Naive B cell (primary cell): Measurements from ENCODE around the gene LMAN2. TPM values are rescaled to one million over a fixed set of nuclear protein-coding genes. Genes with fewer than 3 reads are reported as not detected.
A peak's percentile ranks its signal among the peaks of the same experiment; 100 is the strongest.
"Not testable (repeated sequence)": the region's sequence is repeated elsewhere in the genome, so short reads cannot be mapped to it uniquely, and the experiment has no call there.

Experiments
- ATAC-seq, 2 donors: fragments of 150-1000 bp; cut with Tn5 transposase; 2 replicates each; pipeline ENCODE4 v1.10.0; 2021; ENCODE audit warnings: low read depth in 2 of 2, mild to moderate bottlenecking in 2 of 2, moderate library complexity in 2 of 2
- DNase-seq: peaks from one replicate; pipeline ENCODE4 v3.0.0; 2022
- H3K27ac Mint-ChIP-seq, 6 donors: one replicate each; pipeline ENCODE4 v1.8.0; 2020 to 2022; ENCODE audit warnings: mild to moderate bottlenecking in 6 of 6, mixed read lengths in 6 of 6, moderate library complexity in 5 of 6, inconsistent platforms in 2 of 6
- H3K27me3 Mint-ChIP-seq, 3 donors: one replicate each; pipeline ENCODE4 v1.8.0; 2021 to 2022; ENCODE audit warnings: mixed read lengths in 3 of 3, mild to moderate bottlenecking in 1 of 3
- H3K36me3 Mint-ChIP-seq, 2 donors: one replicate each; pipeline ENCODE4 v1.8.0; 2020 to 2022; ENCODE audit warnings: mixed read lengths in 2 of 2, inconsistent platforms in 1 of 2, mild to moderate bottlenecking in 1 of 2
- H3K4me1 Mint-ChIP-seq, 3 donors: one replicate each; pipeline ENCODE4 v1.8.0; 2020 to 2022; ENCODE audit warnings: mixed read lengths in 3 of 3, inconsistent platforms in 1 of 3, mild to moderate bottlenecking in 1 of 3, moderate library complexity in 1 of 3
- H3K4me3 Mint-ChIP-seq, 8 donors: one replicate each; pipeline ENCODE4 v1.8.0; 2020 to 2022; ENCODE audit warnings: mild to moderate bottlenecking in 8 of 8, mixed read lengths in 8 of 8, moderate library complexity in 8 of 8, inconsistent platforms in 2 of 8
- H3K9me3 Mint-ChIP-seq, 7 donors: one replicate each; pipeline ENCODE4 v1.8.0; 2020 to 2022; ENCODE audit warnings: mixed read lengths in 7 of 7, mild to moderate bottlenecking in 5 of 7, inconsistent platforms in 2 of 7, moderate library complexity in 1 of 7
- polyA plus RNA-seq, 6 donors: library from polyadenylated mRNA; unstranded; fragments of 300-500 nt; fragmentation: Illumina TruSeq; gene quantifications; one replicate each; pipeline ENCODE4 v1.2.3, GENCODE V29; 2021; ENCODE audit warnings: low read depth in 6 of 6

LMAN2 gene
- polyA plus RNA-seq, 6 donors from 2014 or later = 182 to 243 (median 191) TPM

DNA sequence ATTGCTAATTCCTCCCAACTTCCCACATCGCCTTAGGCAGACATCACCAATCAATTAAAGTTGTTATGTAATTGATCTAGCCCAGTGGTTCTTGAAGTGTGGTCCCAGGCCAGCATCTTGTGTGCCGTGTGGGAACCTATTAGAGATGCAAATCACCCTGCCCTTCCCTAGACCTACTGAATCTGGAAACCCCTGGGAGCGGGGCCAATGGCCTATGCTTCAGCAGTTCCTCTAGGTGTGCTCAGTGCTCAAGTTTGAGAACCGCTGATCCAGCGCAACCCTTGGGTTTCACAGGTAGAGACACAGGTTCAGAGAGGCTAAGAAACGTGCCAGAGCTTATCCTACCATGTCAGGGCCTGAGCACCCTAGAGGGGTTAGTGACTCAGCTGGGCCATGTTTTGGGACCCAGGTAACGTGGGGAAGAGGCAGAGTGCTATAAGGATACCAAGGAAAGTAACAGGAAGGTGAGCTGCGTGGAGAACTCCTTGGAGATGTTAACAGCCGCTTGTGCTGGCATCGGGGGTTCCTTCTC, 37.1 kb upstream of the LMAN2 start:
- DNase-seq (no peak), ATAC-seq (no peak)
- Mint-ChIP-seq H3K36me3 (no peaks in the 10 kb centered on the region), H3K4me3 (no peak overlapping the region), H3K9me3 (no peaks in the 10 kb centered on the region), H3K4me1 (peaks cover 12 to 27% (median 19%) of the 10 kb centered on the region in 3 donors), H3K27me3 (peaks cover 17 to 35% (median 25%) of the 10 kb centered on the region in 3 donors), H3K27ac (peak overlapping the region in 1 of 6 donors; percentile 38)

DNA sequence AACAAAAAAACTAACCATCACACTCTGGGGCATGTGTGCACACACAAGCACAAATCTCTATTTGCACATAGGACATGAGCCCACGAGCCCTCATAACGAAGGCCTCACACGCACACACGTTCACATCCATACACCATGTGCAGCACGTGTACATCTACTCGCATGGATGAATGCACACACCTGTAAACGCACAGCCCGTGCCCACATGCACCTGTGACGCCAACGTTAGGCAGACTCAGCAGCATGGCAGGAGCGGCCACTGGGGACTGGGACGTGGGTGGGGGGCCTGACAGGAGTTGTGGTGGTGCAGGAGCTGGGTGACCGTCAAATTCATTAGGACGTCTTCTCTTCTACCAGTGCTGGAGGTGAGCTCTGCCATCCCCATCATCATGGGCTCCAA, 35.9 kb upstream of the LMAN2 start:
- no peaks in the 10 kb centered on the region for H3K9me3 Mint-ChIP-seq
- H3K27ac Mint-ChIP-seq = peak overlapping the region in 1 of 6 donors; percentile 57
- H3K4me3 Mint-ChIP-seq = no peak overlapping the region
- ATAC-seq = no peak
- peaks cover 8 to 23% (median 20%) of the 10 kb centered on the region in 3 donors for H3K4me1 Mint-ChIP-seq
- DNase-seq = no peak
- H3K27me3 Mint-ChIP-seq = peaks cover 14 to 40% (median 32%) of the 10 kb centered on the region in 3 donors
- no peaks in the 10 kb centered on the region for H3K36me3 Mint-ChIP-seq

DNA sequence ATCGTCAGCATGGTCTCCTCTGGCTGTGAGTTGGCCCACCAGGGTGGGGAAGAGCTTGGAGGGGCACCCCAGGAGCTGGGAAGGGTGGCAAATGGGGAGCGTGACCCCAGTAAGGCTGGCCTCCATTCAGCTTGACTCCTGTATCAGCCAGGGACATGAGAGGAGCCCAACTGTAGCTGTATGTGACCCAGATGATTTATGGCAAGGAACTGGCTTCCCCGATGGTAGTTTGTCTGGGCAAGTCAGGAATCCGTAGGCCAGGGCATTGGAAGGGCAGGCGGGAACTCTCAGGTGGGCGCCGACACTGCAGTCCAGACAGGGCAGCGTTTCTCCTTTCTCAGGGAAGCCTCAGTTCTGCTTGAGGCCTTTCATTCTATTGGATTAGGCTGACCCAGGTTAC, 35.1 kb upstream of the LMAN2 start:
- peaks cover 15 to 43% (median 37%) of the 10 kb centered on the region in 3 donors for H3K27me3 Mint-ChIP-seq
- no peaks in the 10 kb centered on the region for H3K36me3 Mint-ChIP-seq

DNA sequence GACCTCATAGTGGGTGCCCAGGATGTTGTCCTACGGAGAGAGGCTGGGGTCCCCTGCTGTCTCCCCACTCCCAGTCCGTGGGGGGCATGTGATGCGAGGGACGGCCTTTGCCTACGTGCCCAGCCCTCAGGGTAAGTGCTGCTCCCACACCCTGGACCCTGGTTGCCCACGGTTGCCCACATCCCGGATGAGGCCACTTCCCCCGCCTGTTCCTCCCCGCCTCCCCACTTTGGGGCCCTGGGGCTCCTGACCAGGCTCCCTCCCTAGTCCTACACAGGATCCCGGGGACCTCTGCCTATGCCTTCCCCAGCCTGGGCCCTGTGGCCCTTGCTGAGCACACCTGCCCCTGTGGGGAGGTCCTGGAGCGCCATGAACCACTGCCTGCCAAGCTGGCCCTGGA, 34.3 kb upstream of the LMAN2 start:
- ATAC-seq (no peak), DNase-seq (no peak)
- Mint-ChIP-seq H3K4me3 (no peak overlapping the region), H3K27me3 (peaks cover 15 to 43% (median 36%) of the 10 kb centered on the region in 3 donors), H3K27ac (no peak overlapping the region), H3K9me3 (no peaks in the 10 kb centered on the region), H3K4me1 (peaks cover 4 to 27% (median 17%) of the 10 kb centered on the region in 3 donors), H3K36me3 (no peaks in the 10 kb centered on the region)

More for the DNA sequence above, 35.1 kb upstream of the LMAN2 start:
- Mint-ChIP-seq H3K4me1 (peaks cover 8 to 27% (median 23%) of the 10 kb centered on the region in 3 donors), H3K27ac (no peak overlapping the region), H3K4me3 (no peak overlapping the region), H3K9me3 (no peaks in the 10 kb centered on the region)
- DNase-seq (no peak), ATAC-seq (no peak)

DNA sequence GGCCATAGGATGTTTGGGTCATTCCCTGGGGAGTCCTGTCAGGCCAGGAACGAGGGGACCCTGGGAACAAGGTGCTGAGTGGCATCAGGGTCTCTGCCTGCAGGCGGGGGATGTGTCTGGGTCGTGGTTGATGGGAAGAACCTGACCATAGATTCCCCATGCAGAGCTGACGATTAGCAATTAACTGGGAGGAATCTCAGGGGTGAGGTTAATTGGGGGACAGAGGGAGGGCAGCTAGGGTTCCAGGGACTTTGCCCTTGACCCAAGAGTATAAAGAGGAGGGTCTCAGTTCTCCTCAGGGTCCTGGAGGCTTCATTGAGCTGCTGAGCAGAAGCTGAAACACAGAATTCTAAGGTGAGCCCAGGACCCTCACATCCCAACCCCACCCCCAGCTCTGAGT, 32.7 kb upstream of the LMAN2 start, which contains the start of gene SLC34A1:
SLC34A1 (plus strand) TSS at position 301 of the 400 bp plus-strand sequence. CDS start 1,308 bp downstream, outside the sequence.
- Mint-ChIP-seq H3K27me3 (peaks cover 7 to 31% (median 29%) of the 10 kb centered on the region in 3 donors), H3K4me3 (no peak within 1 kb of the TSS), H3K4me1 (peaks cover 3 to 13% (median 12%) of the 10 kb centered on the region in 3 donors), H3K36me3 (no peaks in the 10 kb centered on the region), H3K9me3 (no peaks in the 10 kb centered on the region), H3K27ac (peak within 1 kb of the TSS in 1 of 6 donors; percentile 32)
- DNase-seq (no peak), ATAC-seq (no peak)

DNA sequence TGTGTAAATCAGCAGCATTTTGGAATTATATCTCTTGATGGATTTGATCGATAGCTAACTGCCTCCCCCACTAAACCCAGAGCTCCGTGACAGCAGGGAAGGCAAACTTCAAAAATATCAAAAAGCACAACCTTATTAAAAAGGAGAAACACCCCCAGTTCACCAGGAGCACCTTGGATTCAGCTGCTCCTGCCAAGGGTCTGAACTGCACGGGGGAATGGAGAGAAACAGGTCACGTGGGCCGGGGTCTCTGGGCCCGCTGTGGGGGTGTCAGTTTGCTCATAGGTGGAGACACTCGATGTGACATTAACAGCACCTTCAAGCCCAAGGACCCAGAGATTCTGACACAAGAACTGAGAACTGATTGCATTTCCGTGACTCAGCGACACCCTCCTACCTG, 31.7 kb upstream of the LMAN2 start:
- Mint-ChIP-seq H3K27ac (no peak overlapping the region), H3K9me3 (no peaks in the 10 kb centered on the region), H3K36me3 (no peaks in the 10 kb centered on the region), H3K4me1 (peaks cover 3 to 13% (median 7%) of the 10 kb centered on the region in 3 donors), H3K4me3 (no peak overlapping the region), H3K27me3 (peaks cover 3 to 29% (median 24%) of the 10 kb centered on the region in 3 donors)
- DNase-seq = no peak
- no peak for ATAC-seq

DNA sequence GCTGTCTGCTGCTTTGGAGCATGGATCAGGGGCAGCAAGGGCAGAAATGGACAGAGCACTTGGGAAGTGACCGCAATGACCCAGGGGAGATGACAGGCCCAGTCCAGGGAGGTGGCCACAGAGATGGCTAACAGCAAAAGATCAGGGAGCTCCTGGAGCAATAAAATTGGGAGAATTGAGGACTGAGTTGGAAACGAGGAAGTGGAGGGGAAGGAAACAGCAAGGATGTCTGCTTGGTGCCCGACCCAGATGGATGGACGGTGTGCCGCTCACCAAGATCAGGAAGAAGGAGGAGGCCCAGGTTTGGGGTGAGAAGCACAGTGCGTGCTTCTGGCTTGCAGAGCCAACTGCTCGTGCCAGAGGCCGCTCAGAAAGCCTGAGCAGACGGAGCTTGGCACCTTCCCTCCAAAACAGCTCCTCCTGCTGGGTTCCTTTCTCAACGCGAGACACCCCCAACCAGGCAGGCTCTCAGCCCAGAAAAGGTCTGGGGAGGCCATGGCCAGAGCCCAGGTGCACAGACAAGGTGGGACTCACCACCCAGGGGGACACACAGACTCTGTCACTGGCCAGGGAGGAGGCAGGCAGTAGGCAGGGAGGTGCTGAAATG, 31.1 kb upstream of the LMAN2 start:
- Mint-ChIP-seq H3K9me3 (no peaks in the 10 kb centered on the region), H3K4me1 (peaks cover 3 to 13% (median 7%) of the 10 kb centered on the region in 3 donors), H3K36me3 (no peaks in the 10 kb centered on the region), H3K4me3 (no peak overlapping the region), H3K27me3 (peaks cover 3 to 29% (median 24%) of the 10 kb centered on the region in 3 donors), H3K27ac (peak overlapping the region in 1 of 6 donors; percentile 65)
- ATAC-seq (no peak), DNase-seq (no peak)

DNA sequence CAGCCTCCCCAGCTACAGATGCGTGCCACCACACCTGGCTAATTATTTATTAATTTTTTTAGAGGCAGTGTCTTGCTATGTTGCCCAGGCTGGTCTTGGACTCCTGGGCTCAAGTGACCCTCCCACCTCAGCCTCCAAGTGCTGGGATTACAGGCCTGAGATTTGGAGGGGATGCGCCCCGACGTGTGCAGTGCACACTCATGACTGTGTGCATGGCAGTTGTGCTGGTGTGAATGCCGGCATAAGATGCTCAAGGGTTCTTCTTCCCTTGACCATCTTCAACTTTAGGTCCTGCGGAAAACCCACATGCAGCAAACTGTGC, 29.3 kb upstream of the LMAN2 start:
- DNase-seq (no peak), ATAC-seq (no peak)
- Mint-ChIP-seq H3K36me3 (no peaks in the 10 kb centered on the region), H3K4me1 (peaks cover 3 to 13% (median 7%) of the 10 kb centered on the region in 3 donors), H3K9me3 (no peaks in the 10 kb centered on the region), H3K4me3 (peak overlapping the region in 1 of 8 donors; percentile 12), H3K27ac (no peak overlapping the region), H3K27me3 (peaks cover 3 to 29% (median 24%) of the 10 kb centered on the region in 3 donors)

DNA sequence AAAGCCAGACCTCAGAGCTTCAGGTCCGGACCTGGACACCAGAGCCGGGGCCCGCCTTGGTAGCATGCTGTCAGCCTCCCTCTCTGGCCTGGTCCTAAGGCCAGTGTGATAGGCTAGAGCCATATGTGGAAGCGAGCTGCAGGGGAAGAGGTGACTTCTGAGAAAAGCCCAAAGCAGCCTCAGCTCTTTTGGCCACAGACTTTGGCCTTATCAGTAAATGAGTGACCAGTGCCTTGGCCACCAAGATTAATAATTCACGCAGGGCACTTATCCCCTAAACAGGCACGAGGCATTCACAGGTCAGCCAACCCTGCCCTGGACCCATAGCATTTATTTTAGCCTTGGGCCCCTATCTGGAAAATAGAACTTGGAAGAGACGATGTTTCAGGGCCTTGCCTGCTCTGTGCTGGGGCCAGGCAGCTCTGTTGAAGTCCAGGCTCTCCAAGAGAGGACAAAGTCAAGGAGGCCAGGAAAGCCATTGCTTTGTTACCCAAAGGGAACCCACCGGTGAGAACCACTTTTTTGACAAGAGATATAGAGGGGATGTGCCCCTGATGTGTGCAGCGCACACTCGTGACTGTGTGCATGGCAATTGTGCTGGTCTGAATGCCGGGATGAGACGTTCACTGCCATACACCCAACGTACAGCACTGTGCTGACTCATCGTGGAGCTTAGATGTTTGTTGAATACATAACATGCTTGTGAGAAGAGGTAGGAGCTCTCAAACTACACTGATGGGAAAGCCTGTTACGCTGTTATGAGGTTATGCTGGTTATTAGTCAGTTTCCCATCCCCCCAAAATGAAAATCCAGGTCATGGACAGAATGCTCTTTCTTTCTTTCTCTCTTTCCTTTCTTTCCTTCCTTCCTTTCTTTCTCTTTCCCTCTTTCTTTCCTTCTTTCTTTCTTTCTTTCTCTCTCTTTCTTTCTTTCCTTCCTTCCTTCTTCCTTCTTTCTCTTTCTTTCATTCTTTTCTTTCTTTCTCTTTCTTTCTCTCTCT, 27.7 kb upstream of the LMAN2 start:
- Mint-ChIP-seq H3K27me3 (peaks cover 3 to 18% (median 14%) of the 10 kb centered on the region in 3 donors), H3K36me3 (no peaks in the 10 kb centered on the region), H3K27ac (no peak overlapping the region), H3K9me3 (no peaks in the 10 kb centered on the region), H3K4me1 (peaks cover 5 to 13% (median 7%) of the 10 kb centered on the region in 3 donors), H3K4me3 (no peak overlapping the region)
- ATAC-seq (no peak), DNase-seq (no peak)

DNA sequence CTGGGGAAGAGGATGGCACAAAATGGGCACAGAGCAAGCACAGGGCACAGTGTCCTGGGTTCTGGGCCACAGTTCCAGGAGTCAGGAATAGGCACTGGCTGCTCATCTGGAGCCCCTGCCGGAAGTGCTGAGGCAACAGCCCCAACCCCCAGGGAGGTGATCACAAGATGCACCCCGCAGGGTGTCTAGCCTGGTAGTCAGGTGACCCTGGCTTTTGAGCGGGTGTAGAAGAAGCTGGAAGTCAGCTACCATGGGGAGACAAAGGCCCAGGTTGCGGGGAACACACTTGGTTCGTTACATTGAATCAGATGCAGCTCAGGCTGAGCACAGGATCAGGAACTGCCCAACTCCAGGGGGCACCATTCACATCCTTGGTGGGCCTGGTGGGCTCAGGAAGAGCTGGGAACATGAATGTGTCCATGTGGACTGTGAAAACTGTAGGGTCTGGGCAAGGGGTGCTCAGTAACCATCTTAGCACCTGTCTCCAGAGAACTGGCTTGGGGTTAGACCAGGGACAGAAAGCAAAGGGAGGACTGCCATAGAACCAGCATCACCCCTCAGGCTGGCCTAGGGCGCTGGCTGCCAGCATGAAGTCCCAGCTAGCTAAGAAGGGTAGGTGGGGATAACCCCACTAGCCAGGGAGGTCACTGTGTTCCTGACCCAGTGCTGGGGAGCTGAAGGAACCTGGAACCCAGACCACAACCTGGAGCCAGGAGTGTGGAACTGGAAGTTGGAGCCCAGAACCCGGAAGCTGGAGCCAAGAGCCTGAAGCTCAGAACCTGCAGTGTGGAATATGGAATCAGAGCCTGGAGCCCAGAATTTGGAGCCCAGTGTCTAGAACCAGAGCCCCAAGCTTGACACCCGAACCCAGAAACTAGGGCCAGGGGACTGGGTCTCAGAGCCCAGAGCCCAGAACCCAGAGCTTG, 26.6 kb upstream of the LMAN2 start:
- no peak for ATAC-seq
- H3K9me3 Mint-ChIP-seq = no peaks in the 10 kb centered on the region

DNA sequence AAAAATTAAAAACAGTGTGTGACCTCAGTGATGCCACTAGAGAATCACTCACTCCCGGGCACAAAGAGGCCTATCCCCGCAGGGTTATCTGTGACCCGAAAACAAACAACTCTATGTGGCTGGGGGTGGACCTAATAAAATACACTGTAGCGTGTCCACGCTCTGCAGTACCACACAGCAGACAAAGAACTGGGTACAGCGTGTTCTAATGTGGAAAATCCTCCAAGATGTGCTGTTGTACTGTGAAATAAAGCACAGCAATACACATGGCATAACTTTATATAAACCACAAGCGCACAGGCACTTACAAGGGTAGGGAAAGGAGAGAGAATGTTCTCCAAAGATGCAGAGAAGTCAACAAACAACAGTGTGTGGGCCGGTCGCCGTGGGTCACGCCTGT, 24.6 kb upstream of the LMAN2 start:
- no peaks in the 10 kb centered on the region for H3K9me3 Mint-ChIP-seq
- H3K36me3 Mint-ChIP-seq = no peaks in the 10 kb centered on the region
- peaks cover 12 to 28% (median 24%) of the 10 kb centered on the region in 3 donors for H3K4me1 Mint-ChIP-seq
- no peak overlapping the region for H3K4me3 Mint-ChIP-seq
- H3K27ac Mint-ChIP-seq = peak overlapping the region in 1 of 6 donors; percentile 56
- DNase-seq (no peak), ATAC-seq (no peak)
- H3K27me3 Mint-ChIP-seq = no peaks in the 10 kb centered on the region

More for the DNA sequence above, 26.6 kb upstream of the LMAN2 start:
- Mint-ChIP-seq H3K36me3 (no peaks in the 10 kb centered on the region), H3K27ac (no peak overlapping the region), H3K27me3 (peaks cover 3 to 7% (median 6%) of the 10 kb centered on the region in 3 donors), H3K4me1 (peaks cover 7 to 12% (median 10%) of the 10 kb centered on the region in 3 donors), H3K4me3 (no peak overlapping the region)
- no peak for DNase-seq

DNA sequence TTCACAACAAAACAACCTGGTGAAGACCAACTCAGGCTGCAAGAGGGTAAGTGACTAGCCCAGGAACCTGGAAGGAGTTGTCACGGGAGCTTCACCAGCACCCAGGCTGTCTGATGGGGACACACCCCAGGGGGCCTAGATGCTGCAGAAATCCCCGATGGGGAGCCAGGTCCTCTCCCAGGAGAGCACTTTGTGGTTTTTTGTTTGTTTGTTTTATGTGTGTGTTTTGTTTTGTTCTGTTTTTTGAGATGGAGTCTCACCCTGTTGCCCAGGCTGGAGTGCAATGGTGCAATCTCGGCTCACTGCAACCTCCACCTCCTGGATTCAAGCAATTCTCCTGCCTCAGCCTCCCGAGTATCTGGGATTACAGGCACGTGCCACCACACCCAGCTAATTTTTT, 24.0 kb upstream of the LMAN2 start:
- H3K27ac Mint-ChIP-seq, H3K4me3 Mint-ChIP-seq, H3K27me3 Mint-ChIP-seq, H3K9me3 Mint-ChIP-seq, ATAC-seq, DNase-seq, H3K36me3 Mint-ChIP-seq: not testable (repeated sequence)
- H3K4me1 Mint-ChIP-seq = peaks cover 12 to 28% (median 24%) of the 10 kb centered on the region in 3 donors
